CD14-positive monocyte (primary cell): Measurements from ENCODE around the gene FBXL13. TPM values are rescaled to one million over a fixed set of nuclear protein-coding genes. Genes with fewer than 3 reads are reported as not detected.

Source experiments
- DNase-seq, 3 donors: peaks; one replicate each; pipeline ENCODE4 v3.0.0-alpha.2; 2011 to 2022
- H2AFZ ChIP-seq: 2 replicates; pipeline ENCODE4 v1.6.0; 2012; ENCODE audit warnings: mild to moderate bottlenecking, low read depth, low read length, inconsistent platforms; ENCODE audit not compliant: insufficient read depth, poor library complexity, severe bottlenecking
- H3K27ac ChIP-seq, 2 donors: 1 replicate in 1 of 2; 2 replicates in 1 of 2; pipeline ENCODE4 v1.5.1; 2012 to 2013; ENCODE audit warnings: low read length in 2 of 2, control low read depth in 1 of 2, inconsistent platforms in 1 of 2, low read depth in 1 of 2, mild to moderate bottlenecking in 1 of 2
- H3K27me3 ChIP-seq, 2 donors: one replicate each; pipeline versions ENCODE4 v1.6.0 to v1.6.1; 2011 to 2013; ENCODE audit warnings: low read length in 2 of 2; ENCODE audit not compliant: control insufficient read depth in 2 of 2, insufficient read depth in 2 of 2
- H3K36me3 ChIP-seq, 2 donors: replicated peaks in 1 of 2; 1 replicate in 1 of 2; 2 replicates in 1 of 2; pipeline versions ENCODE4 v1.5.1 to v1.6.1; 2012 to 2013; ENCODE audit warnings: low read length in 2 of 2, control low read depth in 1 of 2, inconsistent platforms in 1 of 2, mild to moderate bottlenecking in 1 of 2; ENCODE audit not compliant: insufficient read depth in 2 of 2, control insufficient read depth in 1 of 2
- H3K4me1 ChIP-seq, 2 donors: 1 replicate in 1 of 2; 2 replicates in 1 of 2; pipeline versions ENCODE4 v1.5.1 to v1.6.1; 2012 to 2013; ENCODE audit warnings: low read length in 2 of 2, control low read depth in 1 of 2, inconsistent platforms in 1 of 2, mild to moderate bottlenecking in 1 of 2, moderate library complexity in 1 of 2; ENCODE audit not compliant: insufficient read depth in 2 of 2, control insufficient read depth in 1 of 2
- H3K4me2 ChIP-seq: replicated peaks from 2 replicates; pipeline ENCODE3; 2012; ENCODE audit warnings: low read length, moderate library complexity, mild to moderate bottlenecking; ENCODE audit not compliant: poor library complexity, severe bottlenecking; ENCODE audit errors: extremely low read depth
- H3K4me3 ChIP-seq, 3 experiments: fragments of 200-600 bp in 1 of 3; sonication (generic) in 1 of 3; replicated peaks in 1 of 3; 1 replicate in 2 of 3; 2 replicates in 1 of 3; pipeline ENCODE4 v1.5.1; 2011 to 2013; ENCODE audit warnings: low read length in 3 of 3, mild to moderate bottlenecking in 3 of 3, control low read depth in 2 of 3, low read depth in 2 of 3, inconsistent platforms in 1 of 3, moderate library complexity in 1 of 3
- H3K79me2 ChIP-seq: 2 replicates; pipeline ENCODE4 v1.6.0; 2012; ENCODE audit warnings: mild to moderate bottlenecking, control low read depth, inconsistent platforms, low read length, moderate library complexity; ENCODE audit not compliant: insufficient read depth
- H3K9ac ChIP-seq: 2 replicates; pipeline ENCODE4 v1.6.0; 2017; ENCODE audit warnings: low read length, mild to moderate bottlenecking; ENCODE audit not compliant: insufficient read depth, poor library complexity, severe bottlenecking
- H3K9me3 ChIP-seq, 2 donors: replicated peaks in 1 of 2; 1 replicate in 1 of 2; 2 replicates in 1 of 2; pipeline versions ENCODE4 v1.5.1 to v1.6.1; 2012 to 2013; ENCODE audit warnings: low read length in 2 of 2, control low read depth in 1 of 2; ENCODE audit not compliant: control insufficient read depth in 1 of 2, insufficient read depth in 1 of 2
- H4K20me1 ChIP-seq: 2 replicates; pipeline ENCODE4 v1.6.0; 2012; ENCODE audit warnings: mild to moderate bottlenecking, low read length, control low read depth, moderate library complexity; ENCODE audit not compliant: insufficient read depth
- H3K27ac Mint-ChIP-seq, 7 donors: one replicate each; pipeline ENCODE4 v1.8.0; 2020; ENCODE audit warnings: mild to moderate bottlenecking in 7 of 7, mixed read lengths in 7 of 7, moderate library complexity in 6 of 7, inconsistent platforms in 2 of 7
- H3K27me3 Mint-ChIP-seq, 3 donors: one replicate each; pipeline ENCODE4 v1.8.0; 2021 to 2022; ENCODE audit warnings: low read depth in 3 of 3, mild to moderate bottlenecking in 3 of 3, mixed read lengths in 3 of 3, moderate library complexity in 3 of 3, inconsistent platforms in 1 of 3
- H3K36me3 Mint-ChIP-seq, 2 donors: one replicate each; pipeline ENCODE4 v1.8.0; 2020; ENCODE audit warnings: mixed read lengths in 2 of 2, inconsistent platforms in 1 of 2, mild to moderate bottlenecking in 1 of 2
- H3K4me1 Mint-ChIP-seq: one replicate; pipeline ENCODE4 v1.8.0; 2020; ENCODE audit warnings: mild to moderate bottlenecking, mixed read lengths
- H3K4me3 Mint-ChIP-seq, 2 donors: one replicate each; pipeline ENCODE4 v1.8.0; 2020; ENCODE audit warnings: mild to moderate bottlenecking in 2 of 2, mixed read lengths in 2 of 2, moderate library complexity in 1 of 2
- H3K9me3 Mint-ChIP-seq, 7 donors: one replicate each; pipeline ENCODE4 v1.8.0; 2020 to 2022; ENCODE audit warnings: mixed read lengths in 7 of 7, mild to moderate bottlenecking in 6 of 7, moderate library complexity in 6 of 7, inconsistent platforms in 2 of 7
- WGBS: methylation state at CpG from one replicate; pipeline ENCODE4 v1.1.5; 2013; ENCODE audit warnings: missing lambda C conversion rate; ENCODE audit not compliant: insufficient coverage; 5-methylcytosine and 5-hydroxymethylcytosine counted together
- intact Hi-C, 2 donors: fragments of 100-400 bp; cut with micrococcal nuclease; formaldehyde crosslinking; loops; one replicate each; pipeline versions ENCODE4 v1.15.0 to v1.15.1; 2023
- polyA plus RNA-seq, 3 donors: library from polyadenylated mRNA; depleted of rRNA in 1 of 3; unstranded in 2 of 3; stranded (reverse) in 1 of 3; fragments of 300-500 nt in 2 of 3; fragments of >200 nt in 1 of 3; fragmentation: Illumina TruSeq in 2 of 3; gene quantifications; 1 replicate in 2 of 3; 2 replicates in 1 of 3; pipeline ENCODE4 v1.2.3, GENCODE V29; 2012 to 2021
- TF ChIP-seq, protein P1 (sequence below): fragments of 200-600 bp; IDR thresholded peaks from one replicate; pipeline ENCODE4 v1.8.0; 2022; ENCODE audit warnings: antibody characterized with exemption, mild to moderate bottlenecking

FBXL13 gene
- polyA plus RNA-seq, 3 donors = 0.05 TPM; not detected in 2

DNA sequence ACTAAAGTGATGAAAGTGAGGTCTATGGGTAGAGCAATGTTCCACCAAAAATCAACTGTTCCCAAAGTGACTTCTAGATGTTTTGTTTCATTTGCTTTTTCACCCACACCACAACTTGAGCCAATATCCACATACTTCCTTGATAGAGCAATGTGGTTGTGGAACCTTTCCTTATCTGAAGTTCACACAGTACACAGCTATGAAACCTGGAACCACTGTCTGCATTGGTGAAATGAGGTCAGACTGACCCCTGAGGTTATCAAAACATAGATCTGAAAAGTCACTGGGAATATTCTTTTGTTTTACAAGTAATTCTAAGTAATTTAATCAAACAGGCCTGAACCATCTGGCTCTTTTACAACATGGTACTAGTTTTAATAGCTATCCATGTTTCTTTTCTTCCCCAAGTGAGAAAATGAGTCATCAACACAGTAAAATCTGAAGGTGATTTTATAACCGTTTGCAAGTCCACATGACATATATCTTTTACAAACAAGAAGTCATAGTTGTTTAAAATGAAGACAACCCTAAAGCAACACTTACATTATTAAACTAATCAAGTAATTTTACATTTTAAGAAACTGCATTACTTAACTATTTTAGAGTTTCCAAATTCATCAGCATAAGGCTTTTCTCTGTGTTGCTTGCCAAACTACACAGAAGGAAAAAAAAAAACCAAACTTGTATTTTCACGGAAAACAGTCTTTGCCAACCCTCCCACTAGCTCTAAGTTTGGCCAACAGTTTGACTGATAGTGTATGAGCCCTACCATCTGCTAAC lies 81.5 kb downstream of the FBXL13 start:
- peaks cover 51 to 54% of the 10 kb centered on the region in 2 donors for H3K4me1 ChIP-seq
- Mint-ChIP-seq H3K9me3 (peaks cover 0 to 4% (median 0%) of the 10 kb centered on the region in 7 donors), H3K4me3 (no peak overlapping the region), H3K4me1 (peaks cover 10% of the 10 kb centered on the region), H3K36me3 (no peaks in the 10 kb centered on the region), H3K27me3 (no peaks in the 10 kb centered on the region), H3K27ac (no peak overlapping the region)
- no peaks in the 10 kb centered on the region for H3K27me3 ChIP-seq
- H3K79me2 ChIP-seq = no peaks in the 10 kb centered on the region
- no peaks in the 10 kb centered on the region for H3K36me3 ChIP-seq
- no peak for DNase-seq
- no peak overlapping the region for H3K27ac ChIP-seq
- H4K20me1 ChIP-seq = no peaks in the 10 kb centered on the region
- WGBS = no CpG with 5 or more reads among the region's 2 CpGs
- no peak overlapping the region for H3K4me3 ChIP-seq
- no peaks in the 10 kb centered on the region for H3K9me3 ChIP-seq
- H3K9ac ChIP-seq = no peak overlapping the region
- H3K4me2 ChIP-seq = no peak overlapping the region
- TF ChIP-seq, protein P1, sequence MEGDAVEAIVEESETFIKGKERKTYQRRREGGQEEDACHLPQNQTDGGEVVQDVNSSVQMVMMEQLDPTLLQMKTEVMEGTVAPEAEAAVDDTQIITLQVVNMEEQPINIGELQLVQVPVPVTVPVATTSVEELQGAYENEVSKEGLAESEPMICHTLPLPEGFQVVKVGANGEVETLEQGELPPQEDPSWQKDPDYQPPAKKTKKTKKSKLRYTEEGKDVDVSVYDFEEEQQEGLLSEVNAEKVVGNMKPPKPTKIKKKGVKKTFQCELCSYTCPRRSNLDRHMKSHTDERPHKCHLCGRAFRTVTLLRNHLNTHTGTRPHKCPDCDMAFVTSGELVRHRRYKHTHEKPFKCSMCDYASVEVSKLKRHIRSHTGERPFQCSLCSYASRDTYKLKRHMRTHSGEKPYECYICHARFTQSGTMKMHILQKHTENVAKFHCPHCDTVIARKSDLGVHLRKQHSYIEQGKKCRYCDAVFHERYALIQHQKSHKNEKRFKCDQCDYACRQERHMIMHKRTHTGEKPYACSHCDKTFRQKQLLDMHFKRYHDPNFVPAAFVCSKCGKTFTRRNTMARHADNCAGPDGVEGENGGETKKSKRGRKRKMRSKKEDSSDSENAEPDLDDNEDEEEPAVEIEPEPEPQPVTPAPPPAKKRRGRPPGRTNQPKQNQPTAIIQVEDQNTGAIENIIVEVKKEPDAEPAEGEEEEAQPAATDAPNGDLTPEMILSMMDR = no peak
- no peak overlapping the region for H2AFZ ChIP-seq
- intact Hi-C loops = no loop called here

GRCh38 chr7:102992509-102992937 lies 82.1 kb downstream of the FBXL13 start:
- Mint-ChIP-seq H3K4me1 (peaks cover 10% of the 10 kb centered on the region), H3K9me3 (peaks cover 0 to 4% (median 0%) of the 10 kb centered on the region in 7 donors), H3K36me3 (no peaks in the 10 kb centered on the region), H3K27me3 (no peaks in the 10 kb centered on the region), H3K27ac (no peak overlapping the region), H3K4me3 (no peak overlapping the region)
- Histone ChIP-seq H2AFZ (no peak overlapping the region), H3K9me3 (no peaks in the 10 kb centered on the region), H3K79me2 (no peaks in the 10 kb centered on the region), H3K4me3 (no peak overlapping the region), H3K36me3 (no peaks in the 10 kb centered on the region), H3K4me1 (peaks cover 51 to 54% of the 10 kb centered on the region in 2 donors), H4K20me1 (no peaks in the 10 kb centered on the region), H3K9ac (no peak overlapping the region), H3K27me3 (no peaks in the 10 kb centered on the region), H3K27ac (no peak overlapping the region), H3K4me2 (no peak overlapping the region)
- DNase-seq = no peak
- 84% methylated on average over 3 of the region's 5 CpGs for WGBS
- intact Hi-C loops = no loop called here
- TF ChIP-seq, protein P1 = no peak
